ENCODE measurements around the gene ALDH3A1. TPM values are rescaled to one million over a fixed set of nuclear protein-coding genes. Genes with fewer than 3 reads are reported as not detected.

ALDH3A1 gene
- total RNA-seq, 4 donors from 2014 or later: 41.7 to 128 (median 83.9) TPM

- Histone ChIP-seq H3K36me3 (no peaks in the 10 kb centered on the region), H3K4me3 (peak overlapping the region; percentile 9), H3K4me1 (peaks cover 40% of the 10 kb centered on the region), H3K27me3 (no peaks in the 10 kb centered on the region), H3K9me3 (no peaks in the 10 kb centered on the region), H3K27ac (peak overlapping the region; percentile 87)
- DNase-seq (ENCODE audit: low spot score in 2 of 2): no peak
- WGBS: 47% methylated on average over 3 of the region's 12 CpGs
- TF ChIP-seq EP300 (IDR thresholded peaks at IDR 0.05) (no peak), CTCF (IDR thresholded peaks at IDR 0.05) (no peak), POLR2AphosphoS5 (IDR thresholded peaks at IDR 0.05) (no peak), POLR2A (IDR thresholded peaks at IDR 0.05) (no peak)
These were observed 41.0 kb downstream of the ALDH3A1 start for GRCh38 chr17:19706791-19707727.

GRCh38 chr17:19705771-19706770 is 42.0 kb downstream of the ALDH3A1 start:
- Histone ChIP-seq H3K4me1 (peaks cover 40% of the 10 kb centered on the region), H3K27ac (peak overlapping the region; percentile 87), H3K9me3 (no peaks in the 10 kb centered on the region), H3K4me3 (no peak overlapping the region), H3K36me3 (no peaks in the 10 kb centered on the region), H3K27me3 (no peaks in the 10 kb centered on the region)
- no peak for TF ChIP-seq EP300 (IDR thresholded peaks at IDR 0.05)
- DNase-seq (ENCODE audit: low spot score in 2 of 2): no peak
- WGBS: 81% methylated on average over 16 of the region's 22 CpGs

- H3K36me3 ChIP-seq: no peaks in the 10 kb centered on the region
- no peak overlapping the region for H3K27ac ChIP-seq
- H3K4me1 ChIP-seq: peaks cover 40% of the 10 kb centered on the region
- no peak overlapping the region for H3K4me3 ChIP-seq
- TF ChIP-seq POLR2AphosphoS5 (IDR thresholded peaks at IDR 0.05) (no peak), EP300 (IDR thresholded peaks at IDR 0.05) (no peak), POLR2A (IDR thresholded peaks at IDR 0.05) (no peak)
- H3K27me3 ChIP-seq: no peaks in the 10 kb centered on the region
- DNase-seq (ENCODE audit: low spot score in 2 of 2): no peak
- WGBS: 93% methylated on average over 13 of the region's 13 CpGs
- no peaks in the 10 kb centered on the region for H3K9me3 ChIP-seq
These were observed 42.9 kb downstream of the ALDH3A1 start for GRCh38 chr17:19705201-19705600.

- H3K4me1 ChIP-seq: peaks cover 33% of the 10 kb centered on the region
- no peaks in the 10 kb centered on the region for H3K27me3 ChIP-seq
- DNase-seq (ENCODE audit: low spot score in 2 of 2): no peak
- no peak overlapping the region for H3K27ac ChIP-seq
- WGBS: 75% methylated on average over 9 of the region's 17 CpGs
- H3K4me3 ChIP-seq: no peak overlapping the region
- TF ChIP-seq POLR2AphosphoS5 (IDR thresholded peaks at IDR 0.05) (no peak), CTCF (IDR thresholded peaks at IDR 0.05) (no peak), POLR2A (IDR thresholded peaks at IDR 0.05) (no peak), EP300 (IDR thresholded peaks at IDR 0.05) (no peak)
- H3K36me3 ChIP-seq: no peaks in the 10 kb centered on the region
- H3K9me3 ChIP-seq: no peaks in the 10 kb centered on the region
These were observed 44.1 kb downstream of the ALDH3A1 start for GRCh38 chr17:19703828-19704613.

- Histone ChIP-seq H3K4me3 (no peak overlapping the region), H3K27ac (no peak overlapping the region), H3K9me3 (no peaks in the 10 kb centered on the region), H3K4me1 (peaks cover 33% of the 10 kb centered on the region), H3K27me3 (no peaks in the 10 kb centered on the region), H3K36me3 (no peaks in the 10 kb centered on the region)
- whole genome bisulfite sequencing: 78% methylated on average over 1 of the region's 10 CpGs
- no peak for TF ChIP-seq POLR2AphosphoS5 (IDR thresholded peaks at IDR 0.05)
- no peak for TF ChIP-seq POLR2A (IDR thresholded peaks at IDR 0.05)
- no peak for TF ChIP-seq CTCF (IDR thresholded peaks at IDR 0.05)
- TF ChIP-seq EP300 (IDR thresholded peaks at IDR 0.05): no peak
- DNase-seq (ENCODE audit: low spot score in 2 of 2): no peak
These were observed 44.8 kb downstream of the ALDH3A1 start for GRCh38 chr17:19703106-19703827.

Data from suprapubic skin (tissue), 4 donors.